K562 (cell line): ENCODE measurements around the gene PYROXD2. TPM values are rescaled to one million over a fixed set of nuclear protein-coding genes. Genes with fewer than 3 reads are reported as not detected.

ENCODE experiments used
- CEBPB ChIP-seq: fragments of 450-650 bp; IDR thresholded peaks from 2 replicates; pipeline ENCODE4 v1.6.1; 2016; ENCODE audit warnings: missing genetic modification characterization, missing compliant biosample characterization
- CEBPG ChIP-seq, 3 experiments: fragments of 200-800 bp in 1 of 3; sonication (Bioruptor generic) in 1 of 3; sonication (generic) in 1 of 3; formaldehyde crosslinking in 1 of 3; IDR thresholded peaks in 2 of 3; conservative IDR thresholded peaks in 1 of 3; 2 replicates each; pipeline versions ENCODE4 v1.6.1 to v1.8.0; 2016 to 2022; ENCODE audit warnings: missing compliant biosample characterization in 2 of 3, missing genetic modification characterization in 2 of 3, mild to moderate bottlenecking in 1 of 3, missing genetic modification reagents in 1 of 3
- DACH1 ChIP-seq: fragments of 450-650 bp; IDR thresholded peaks from 2 replicates; pipeline ENCODE4 v1.6.1; 2018; ENCODE audit not compliant: partially characterized antibody
- DPF2 ChIP-seq: fragments of 450-650 bp; IDR thresholded peaks from 2 replicates; pipeline ENCODE4 v1.6.1; 2016
- EP300 ChIP-seq: IDR thresholded peaks from 2 replicates; pipeline ENCODE4 v1.6.1; 2012; ENCODE audit warnings: low read length, improper control_type of control experiment
- FOS ChIP-seq: IDR thresholded peaks from 3 replicates; pipeline ENCODE4 v1.6.1; 2011; ENCODE audit not compliant: insufficient read length; ENCODE audit errors: extremely low read depth
- GABPB1 ChIP-seq: sonication (generic); formaldehyde crosslinking; IDR thresholded peaks from 2 replicates; pipeline ENCODE4 v1.8.0; 2022; ENCODE audit warnings: mild to moderate bottlenecking, missing genetic modification reagents
- GATAD2A ChIP-seq: fragments of 450-650 bp; IDR thresholded peaks from 2 replicates; pipeline ENCODE4 v1.6.1; 2017
- JUN ChIP-seq, 2 experiments: sonication (generic) in 1 of 2; formaldehyde crosslinking in 1 of 2; IDR thresholded peaks; 2 replicates each; pipeline versions ENCODE4 v1.6.1 to v1.8.0; 2012 to 2022; ENCODE audit warnings: borderline replicate concordance in 2 of 2, mild to moderate bottlenecking in 2 of 2, improper control_type of control experiment in 1 of 2, low read depth in 1 of 2, low read length in 1 of 2, missing genetic modification reagents in 1 of 2
- JUNB ChIP-seq: fragments of 450-650 bp; formaldehyde crosslinking; conservative IDR thresholded peaks from 2 replicates; pipeline ENCODE4 v1.4.0; 2020; ENCODE audit warnings: mild to moderate bottlenecking
- MTA2 ChIP-seq: fragments of 450-650 bp; IDR thresholded peaks from 2 replicates; pipeline ENCODE4 v1.6.1; 2016; ENCODE audit warnings: low read depth
- MTA3 ChIP-seq: fragments of 450-650 bp; formaldehyde crosslinking; IDR thresholded peaks from 2 replicates; pipeline ENCODE4 v1.6.1; 2017; ENCODE audit warnings: mild to moderate bottlenecking, borderline replicate concordance
- MYC ChIP-seq, 2 experiments: fragments of 250-450 bp in 1 of 2; sonication (Bioruptor Pico) in 1 of 2; IDR thresholded peaks; 2 replicates each; pipeline versions ENCODE4 v1.5.1 to v1.6.1; 2012 to 2021; ENCODE audit warnings: low read depth in 2 of 2, borderline replicate concordance in 1 of 2, improper control_type of control experiment in 1 of 2, low read length in 1 of 2, mild to moderate bottlenecking in 1 of 2, moderate library complexity in 1 of 2
- PHB ChIP-seq: fragments of 250-450 bp; sonication (Bioruptor Pico); IDR thresholded peaks from 2 replicates; pipeline ENCODE4 v1.5.0; 2021
- PHB2 ChIP-seq: fragments of 450-650 bp; IDR thresholded peaks from 2 replicates; pipeline ENCODE4 v1.6.1; 2017; ENCODE audit warnings: low read depth
- RB1 ChIP-seq: fragments of 450-650 bp; IDR thresholded peaks from 2 replicates; pipeline ENCODE4 v1.6.1; 2017; ENCODE audit warnings: low read depth, mild to moderate bottlenecking
- TAF1 ChIP-seq: IDR thresholded peaks from 2 replicates; pipeline ENCODE4 v1.6.1; 2011; ENCODE audit warnings: mild to moderate bottlenecking, low read length, moderate library complexity; ENCODE audit not compliant: insufficient read depth, control insufficient read depth, severe bottlenecking; ENCODE audit errors: extremely low read depth
- TBL1XR1 ChIP-seq, 2 experiments: IDR thresholded peaks; 2 replicates each; pipeline ENCODE4 v1.6.1; 2012; ENCODE audit warnings: improper control_type of control experiment in 2 of 2, low read length in 2 of 2, mild to moderate bottlenecking in 1 of 2
- TEAD4 ChIP-seq, 2 experiments: sonication (generic) in 1 of 2; formaldehyde crosslinking in 1 of 2; IDR thresholded peaks; 2 replicates each; pipeline versions ENCODE4 v1.6.1 to v1.8.0; 2012 to 2022; ENCODE audit warnings: borderline replicate concordance in 1 of 2, inconsistent platforms in 1 of 2, low read length in 1 of 2, mild to moderate bottlenecking in 1 of 2, missing genetic modification reagents in 1 of 2
- ZBED1 ChIP-seq: IDR thresholded peaks from 2 replicates; pipeline ENCODE4 v1.6.1; 2014
- ZC3H11A ChIP-seq: IDR thresholded peaks from 2 replicates; pipeline ENCODE4 v1.6.1; 2012; ENCODE audit warnings: low read depth, low read length, improper control_type of control experiment
- ZEB2 ChIP-seq: fragments of 450-650 bp; IDR thresholded peaks from 2 replicates; pipeline ENCODE4 v1.6.1; 2016
- ZNF766 ChIP-seq: fragments of 200-800 bp; sonication (Bioruptor generic); conservative IDR thresholded peaks from 2 replicates; pipeline ENCODE4 v1.6.1; 2016; ENCODE audit warnings: missing genetic modification characterization, missing compliant biosample characterization
- polyA plus RNA-seq, 8 experiments: library from polyadenylated mRNA; depleted of rRNA in 4 of 8; stranded (reverse) in 5 of 8; unstranded in 3 of 8; fragments of >200 nt; fragmentation: Nextera tagmentation in 2 of 8; fragmentation: Illumina TruSeq in 1 of 8; extraction: Ambion mirVana in 2 of 8; extraction: Trizol in 1 of 8; gene quantifications; 2 replicates each; pipeline versions ENCODE4 v1.2.1 to v1.2.3, GENCODE V29; 2011 to 2014; ENCODE audit warnings: inconsistent platforms in 1 of 8, missing spikeins in 1 of 8
- total RNA-seq, 7 experiments: library from RNA; depleted of rRNA in 6 of 7; stranded (reverse); fragments of >200 nt in 6 of 7; fragmentation: Illumina TruSeq in 2 of 7; extraction: Trizol in 2 of 7; gene quantifications; 2 replicates each; pipeline versions ENCODE4 v1.2.1 to v1.2.3, GENCODE V29; 2011 to 2021; ENCODE audit warnings: low replicate concordance in 1 of 7
- TF ChIP-seq, protein P1 (sequence below): fragments of 450-650 bp; IDR thresholded peaks from 2 replicates; pipeline ENCODE4 v1.6.1; 2018; ENCODE audit not compliant: partially characterized antibody
- TF ChIP-seq, protein P2 (sequence below), 2 experiments: fragments of 450-650 bp in 1 of 2; sonication (generic) in 1 of 2; formaldehyde crosslinking; conservative IDR thresholded peaks; 2 replicates each; pipeline versions ENCODE4 v1.4.0 to v1.8.1; 2020 to 2022; ENCODE audit warnings: mild to moderate bottlenecking in 1 of 2, missing genetic modification reagents in 1 of 2

The PYROXD2 gene
- total and polyA plus RNA-seq, 9 of the 15 experiments (the other 6 are each of a cell fraction or from before 2014, with no cell fraction given), result 0.14 to 1.4 (median 0.58) TPM

DNA sequence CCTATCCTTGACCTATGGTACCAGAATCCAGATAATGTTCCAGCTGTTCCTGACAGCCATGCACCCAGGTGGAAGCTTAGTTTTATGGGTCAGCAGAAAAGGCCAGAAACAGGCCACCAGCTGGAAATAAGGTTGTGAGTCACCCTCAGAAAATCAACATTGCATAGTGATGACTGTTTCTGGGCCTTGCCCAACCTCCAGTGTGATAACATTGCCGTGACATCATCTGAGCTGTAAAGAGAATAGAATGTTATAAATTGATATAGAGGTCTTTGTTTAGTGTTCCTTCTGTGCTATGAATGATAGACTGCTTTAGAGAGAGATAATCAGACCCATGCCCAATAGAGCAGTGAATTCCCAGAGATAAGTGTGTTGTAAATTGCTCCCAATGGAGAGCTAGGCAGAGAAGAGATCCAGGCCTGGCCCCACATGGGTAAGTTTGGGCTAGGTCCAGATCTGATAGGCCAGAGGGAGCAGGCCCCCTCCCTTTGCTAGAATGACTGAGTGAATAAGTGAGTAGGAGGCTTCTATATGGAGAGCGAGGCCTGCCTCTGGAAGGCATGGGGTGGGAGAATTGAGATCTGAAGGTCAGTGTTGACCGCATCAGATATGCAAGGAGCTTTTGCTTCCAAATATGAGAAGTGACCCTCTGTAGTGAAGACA lies 46.0 kb upstream of the PYROXD2 start (continued):
- TF ChIP-seq, protein P1, sequence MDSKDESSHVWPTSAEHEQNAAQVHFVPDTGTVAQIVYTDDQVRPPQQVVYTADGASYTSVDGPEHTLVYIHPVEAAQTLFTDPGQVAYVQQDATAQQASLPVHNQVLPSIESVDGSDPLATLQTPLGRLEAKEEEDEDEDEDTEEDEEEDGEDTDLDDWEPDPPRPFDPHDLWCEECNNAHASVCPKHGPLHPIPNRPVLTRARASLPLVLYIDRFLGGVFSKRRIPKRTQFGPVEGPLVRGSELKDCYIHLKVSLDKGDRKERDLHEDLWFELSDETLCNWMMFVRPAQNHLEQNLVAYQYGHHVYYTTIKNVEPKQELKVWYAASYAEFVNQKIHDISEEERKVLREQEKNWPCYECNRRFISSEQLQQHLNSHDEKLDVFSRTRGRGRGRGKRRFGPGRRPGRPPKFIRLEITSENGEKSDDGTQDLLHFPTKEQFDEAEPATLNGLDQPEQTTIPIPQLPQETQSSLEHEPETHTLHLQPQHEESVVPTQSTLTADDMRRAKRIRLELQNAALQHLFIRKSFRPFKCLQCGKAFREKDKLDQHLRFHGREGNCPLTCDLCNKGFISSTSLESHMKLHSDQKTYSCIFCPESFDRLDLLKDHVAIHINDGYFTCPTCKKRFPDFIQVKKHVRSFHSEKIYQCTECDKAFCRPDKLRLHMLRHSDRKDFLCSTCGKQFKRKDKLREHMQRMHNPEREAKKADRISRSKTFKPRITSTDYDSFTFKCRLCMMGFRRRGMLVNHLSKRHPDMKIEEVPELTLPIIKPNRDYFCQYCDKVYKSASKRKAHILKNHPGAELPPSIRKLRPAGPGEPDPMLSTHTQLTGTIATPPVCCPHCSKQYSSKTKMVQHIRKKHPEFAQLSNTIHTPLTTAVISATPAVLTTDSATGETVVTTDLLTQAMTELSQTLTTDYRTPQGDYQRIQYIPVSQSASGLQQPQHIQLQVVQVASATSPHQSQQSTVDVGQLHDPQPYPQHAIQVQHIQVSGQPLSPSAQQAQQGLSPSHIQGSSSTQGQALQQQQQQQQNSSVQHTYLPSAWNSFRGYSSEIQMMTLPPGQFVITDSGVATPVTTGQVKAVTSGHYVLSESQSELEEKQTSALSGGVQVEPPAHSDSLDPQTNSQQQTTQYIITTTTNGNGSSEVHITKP, result no peak
- 0 out of 2 replicates have a peak, but pooled peaks have one; percentile 60 for TF ChIP-seq ZBED1
- peak; percentile 98 for TF ChIP-seq DACH1
- TF ChIP-seq DPF2, result peak; percentile 97
- peak; percentile 83 for TF ChIP-seq ZEB2
- TF ChIP-seq, protein P2, sequence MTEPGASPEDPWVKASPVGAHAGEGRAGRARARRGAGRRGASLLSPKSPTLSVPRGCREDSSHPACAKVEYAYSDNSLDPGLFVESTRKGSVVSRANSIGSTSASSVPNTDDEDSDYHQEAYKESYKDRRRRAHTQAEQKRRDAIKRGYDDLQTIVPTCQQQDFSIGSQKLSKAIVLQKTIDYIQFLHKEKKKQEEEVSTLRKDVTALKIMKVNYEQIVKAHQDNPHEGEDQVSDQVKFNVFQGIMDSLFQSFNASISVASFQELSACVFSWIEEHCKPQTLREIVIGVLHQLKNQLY (CRISPR knock-in tag; conservative IDR thresholded peaks at IDR 0.05), result no peak
- TF ChIP-seq JUN (IDR thresholded peaks at IDR 0.05; ENCODE audit: borderline replicate concordance, low read depth, low read length), result peak; percentile 99
- peak; percentile 98 for TF ChIP-seq JUN (CRISPR knock-in tag; IDR thresholded peaks at IDR 0.05; ENCODE audit: borderline replicate concordance)
- peak; percentile 89 for TF ChIP-seq JUNB (CRISPR knock-in tag)
- TF ChIP-seq TAF1, result peak; percentile 10
- 0 out of 2 replicates have a peak, but pooled peaks have one; percentile 15 for TF ChIP-seq RB1
- peak; percentile 58 for TF ChIP-seq MYC (IDR thresholded peaks at IDR 0.05; ENCODE audit: low read depth, low read length)
- TF ChIP-seq MYC (CRISPR knock-in tag; IDR thresholded peaks at IDR 0.05; ENCODE audit: borderline replicate concordance, low read depth), result no peak
- peak in 1 of 2 experiments; percentile 92; a peak in 2 of 4 replicates for TF ChIP-seq TBL1XR1 (IDR thresholded peaks at IDR 0.05; ENCODE audit: low read length in 2 of 2)
- no peak for TF ChIP-seq ZC3H11A
- peak; percentile 75 for TF ChIP-seq MTA2
- 0 out of 2 replicates have a peak, but pooled peaks have one; percentile 30 for TF ChIP-seq GABPB1 (CRISPR knock-in tag)
- peak; percentile 69 for TF ChIP-seq FOS
- peak; percentile 93 for TF ChIP-seq TEAD4 (IDR thresholded peaks at IDR 0.05; ENCODE audit: low read length)
- TF ChIP-seq TEAD4 (CRISPR knock-in tag; IDR thresholded peaks at IDR 0.05; ENCODE audit: borderline replicate concordance), result no peak
- TF ChIP-seq PHB2, result peak; percentile 71; the same call in 1 of the 2 replicates
- peak; percentile 94 for TF ChIP-seq CEBPG (CRISPR knock-in tag; IDR thresholded peaks at IDR 0.05)
- peak; percentile 93 to 95 for TF ChIP-seq CEBPG (tag; conservative IDR thresholded peaks at IDR 0.05 in 1 of 2, IDR thresholded peaks at IDR 0.05 in 1 of 2)
- TF ChIP-seq CEBPB, result peak; percentile 99
- TF ChIP-seq PHB (CRISPR knock-in tag), result no peak
- TF ChIP-seq ZNF766, result peak; percentile 70; the same call in 1 of the 2 replicates
- peak; percentile 89 for TF ChIP-seq EP300
- TF ChIP-seq GATAD2A, result no peak
- 0 out of 2 replicates have a peak, but pooled peaks have one; percentile 61 for TF ChIP-seq MTA3
